Astrocyte of the spinal cord (primary cell): ENCODE measurements around the gene ATL1.

Source experiments
- DNase-seq: peaks from one replicate; pipeline ENCODE4 v3.0.0; 2011; ENCODE audit warnings: low read depth, low spot score
- H3K4me3 ChIP-seq: 2 replicates; pipeline ENCODE4 v1.5.1; 2011; ENCODE audit warnings: low read depth, mild to moderate bottlenecking, low read length, moderate library complexity
- CTCF ChIP-seq: IDR thresholded peaks from 2 replicates; pipeline ENCODE4 v1.5.1; 2012; ENCODE audit warnings: low read depth, mild to moderate bottlenecking, low read length, inconsistent platforms
- in situ Hi-C: cut with HindIII; loops from 2 replicates; pipeline ENCODE4 v1.10.0; 2017; ENCODE audit warnings: low sequenced_read_pairs

The ATL1 gene

DNA sequence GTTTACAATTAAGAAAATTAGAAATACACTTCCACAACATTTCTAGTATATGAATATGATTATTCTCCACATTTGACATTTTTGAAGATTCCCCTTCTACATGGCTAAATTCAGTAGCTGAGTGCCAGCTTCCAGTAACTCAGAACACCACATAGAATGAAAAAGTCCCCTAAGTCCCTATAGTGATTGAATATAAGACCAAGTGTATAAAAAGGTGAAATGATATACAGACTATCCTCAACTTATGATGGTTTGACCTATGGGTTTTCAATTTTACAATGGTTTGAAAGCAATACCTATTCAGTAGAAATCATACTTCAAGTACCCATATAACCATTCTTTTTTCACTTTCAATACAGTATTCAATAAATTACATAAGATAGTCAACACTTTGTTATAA lies 15.8 kb downstream of the ATL1 start:
- no peak for TF ChIP-seq CTCF
- no peak for DNase-seq
- no peak overlapping the region for H3K4me3 ChIP-seq
- in situ Hi-C loops = no loop called here

DNA sequence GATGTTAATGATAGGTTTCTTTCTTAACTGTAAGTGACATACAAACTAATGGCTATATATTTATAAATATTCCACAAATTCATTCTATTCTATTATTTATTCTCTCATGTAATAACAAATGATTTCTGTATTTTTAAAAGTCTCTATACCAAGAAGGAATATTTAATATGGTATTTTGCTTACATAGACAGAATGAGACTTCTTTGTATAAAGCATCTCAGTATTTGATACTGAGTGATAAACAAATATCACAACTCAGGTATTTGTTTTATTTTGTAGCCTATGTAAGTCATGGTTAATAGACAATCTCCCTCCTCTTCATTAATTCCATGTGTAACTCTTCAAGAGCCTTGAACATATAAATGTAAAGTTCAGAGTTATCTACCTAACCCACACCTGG lies 18.0 kb downstream of the ATL1 start:
- in situ Hi-C loops = no loop called here
- DNase-seq = no peak
- H3K4me3 ChIP-seq = no peak overlapping the region
- no peak for TF ChIP-seq CTCF

GRCh38 chr14:50578433-50578832 lies 18.5 kb downstream of the ATL1 start:
- no peak for DNase-seq
- in situ Hi-C loops = no loop called here
- H3K4me3 ChIP-seq = no peak overlapping the region
- no peak for TF ChIP-seq CTCF

- in situ Hi-C loops = no loop called here
- H3K4me3 ChIP-seq = no peak overlapping the region
- TF ChIP-seq CTCF = no peak
- DNase-seq = no peak
Measured at GRCh38 chr14:50590464-50590863, 30.5 kb downstream of the ATL1 start.

- in situ Hi-C loops = no loop called here
- no peak overlapping the region for H3K4me3 ChIP-seq
Measured at GRCh38 chr14:50594577-50595316, 34.8 kb downstream of the ATL1 start.

GRCh38 chr14:50598765-50599164 lies 38.8 kb downstream of the ATL1 start:
- in situ Hi-C loops = no loop called here
- no peak overlapping the region for H3K4me3 ChIP-seq
- TF ChIP-seq CTCF = no peak
- no peak for DNase-seq

More at GRCh38 chr14:50594577-50595316, 34.8 kb downstream of the ATL1 start:
- no peak for DNase-seq
- no peak for TF ChIP-seq CTCF
